ENCODE data around the gene MOB2. TPM values are rescaled to one million over a fixed set of nuclear protein-coding genes. Genes with fewer than 3 reads are reported as not detected.

MOB2 gene
- total and polyA plus RNA-seq, 2 of the 13 experiments (the other 11 are each of a cell fraction or from before 2014, with no cell fraction given): 21.8 to 27.7 TPM

GRCh38 chr11:1467270-1467669, 19.3 kb downstream of the MOB2 start:
- in situ Hi-C loops (cut with HindIII; ENCODE audit: extremely low pct_ligation_motif_present, low pct_unique_long_range_greater_than_20kb) (no loop called here), intact Hi-C loops (cut with micrococcal nuclease; ENCODE audit: unreplicated experiment) (no loop called here)
- POLR2A ChIA-PET: no interaction called here
- no peak for DNase-seq (ENCODE audit: low spot score)
- H3K36me3 ChIP-seq (replicated peaks in 1 of 2; ENCODE audit: control insufficient read depth in 1 of 2, insufficient read depth in 2 of 2, low read length in 2 of 2): peaks cover 0 to 2% of the 10 kb centered on the region in 2 experiments; a peak in 1 of 5 replicates
- no TSS peak for BruUV-seq (replicated peaks)
- no peak overlapping the region for H3K27ac ChIP-seq (ENCODE audit: extremely low read length, insufficient read depth, low read length)
- H3K9me3 ChIP-seq (ENCODE audit: low read length): peaks cover 7% of the 10 kb centered on the region; the same call in 1 of the 2 replicates
- no peak overlapping the region for H2AFZ ChIP-seq (ENCODE audit: low read length)
- H3K79me2 ChIP-seq (ENCODE audit: insufficient read depth, low read length): no peaks in the 10 kb centered on the region
- no peaks in the 10 kb centered on the region for H3K27me3 ChIP-seq (ENCODE audit: control insufficient read depth in 1 of 2, insufficient read depth in 2 of 2, low read length in 2 of 2)
- H3K4me1 ChIP-seq (ENCODE audit: insufficient read depth, low read length): no peaks in the 10 kb centered on the region
- no peak overlapping the region for H3K9ac ChIP-seq (ENCODE audit: insufficient read depth, low read depth, low read length)
- TF ChIP-seq PRPF4 (IDR thresholded peaks at IDR 0.05; ENCODE audit: low read depth, low read length, poor library complexity, severe bottlenecking) (no peak), SRSF4 (IDR thresholded peaks at IDR 0.05; ENCODE audit: low read depth, low read length, poor library complexity, severe bottlenecking) (no peak), HNRNPH1 (optimal IDR thresholded peaks at IDR 0.05; ENCODE audit: low read depth, low read length) (no peak), ZBTB7A (CRISPR knock-in tag; IDR thresholded peaks at IDR 0.05) (no peak), GATAD1 (CRISPR knock-in tag; IDR thresholded peaks at IDR 0.05) (no peak), NFRKB (IDR thresholded peaks at IDR 0.05) (no peak), ZNF780A (CRISPR knock-in tag; IDR thresholded peaks at IDR 0.05) (no peak), ZNF75D (CRISPR knock-in tag; IDR thresholded peaks at IDR 0.05; ENCODE audit: borderline replicate concordance) (no peak), ZBTB40 (IDR thresholded peaks at IDR 0.05) (no peak), ZBTB40 (CRISPR knock-in tag; IDR thresholded peaks at IDR 0.05) (no peak)
- TF ChIP-seq, protein P1, sequence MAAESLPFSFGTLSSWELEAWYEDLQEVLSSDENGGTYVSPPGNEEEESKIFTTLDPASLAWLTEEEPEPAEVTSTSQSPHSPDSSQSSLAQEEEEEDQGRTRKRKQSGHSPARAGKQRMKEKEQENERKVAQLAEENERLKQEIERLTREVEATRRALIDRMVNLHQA (CRISPR knock-in tag; IDR thresholded peaks at IDR 0.05): no peak
- TF ChIP-seq, protein P2, sequence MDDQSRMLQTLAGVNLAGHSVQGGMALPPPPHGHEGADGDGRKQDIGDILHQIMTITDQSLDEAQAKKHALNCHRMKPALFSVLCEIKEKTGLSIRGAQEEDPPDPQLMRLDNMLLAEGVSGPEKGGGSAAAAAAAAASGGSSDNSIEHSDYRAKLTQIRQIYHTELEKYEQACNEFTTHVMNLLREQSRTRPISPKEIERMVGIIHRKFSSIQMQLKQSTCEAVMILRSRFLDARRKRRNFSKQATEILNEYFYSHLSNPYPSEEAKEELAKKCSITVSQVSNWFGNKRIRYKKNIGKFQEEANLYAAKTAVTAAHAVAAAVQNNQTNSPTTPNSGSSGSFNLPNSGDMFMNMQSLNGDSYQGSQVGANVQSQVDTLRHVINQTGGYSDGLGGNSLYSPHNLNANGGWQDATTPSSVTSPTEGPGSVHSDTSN (CRISPR knock-in tag; IDR thresholded peaks at IDR 0.05; ENCODE audit: borderline replicate concordance): no peak
- H4K20me1 ChIP-seq (ENCODE audit: insufficient read depth, low read length): no peaks in the 10 kb centered on the region
- no peak for ATAC-seq
- FAIRE-seq: no peak
- no peak overlapping the region for H3K4me2 ChIP-seq (ENCODE audit: low read depth, low read length)
- H3K4me3 ChIP-seq (replicated peaks in 1 of 3; ENCODE audit: insufficient read depth in 1 of 3, low read depth in 2 of 3, low read length in 3 of 3): no peak overlapping the region
- WGBS (ENCODE audit: low lambda C conversion rate): 72% methylated on average over 9 of the region's 9 CpGs
- CTCF ChIA-PET (ENCODE audit: low intra/inter-chr PET ratio, low total read pairs): no interaction called here
